ENCODE measurements around the gene PANX2.

- peak; percentile 45 for TF ChIP-seq CTCF (IDR thresholded peaks at IDR 0.05; ENCODE audit: poor library complexity)
- no peak for TF ChIP-seq EZH2 (IDR thresholded peaks at IDR 0.05; ENCODE audit: borderline replicate concordance)
Measured at GRCh38 chr22:50206599-50206998, 36.1 kb downstream of the PANX2 start.
